CD14-positive monocyte (primary cell): ENCODE measurements around the gene G6PC3. TPM values are rescaled to one million over a fixed set of nuclear protein-coding genes. Genes with fewer than 3 reads are reported as not detected.

ENCODE experiments used
- DNase-seq, 3 donors: peaks; one replicate each; pipeline ENCODE4 v3.0.0-alpha.2; 2011 to 2022
- H2AFZ ChIP-seq: 2 replicates; pipeline ENCODE4 v1.6.0; 2012; ENCODE audit warnings: mild to moderate bottlenecking, low read depth, low read length, inconsistent platforms; ENCODE audit not compliant: insufficient read depth, poor library complexity, severe bottlenecking
- H3K27ac ChIP-seq, 2 donors: 1 replicate in 1 of 2; 2 replicates in 1 of 2; pipeline ENCODE4 v1.5.1; 2012 to 2013; ENCODE audit warnings: low read length in 2 of 2, control low read depth in 1 of 2, inconsistent platforms in 1 of 2, low read depth in 1 of 2, mild to moderate bottlenecking in 1 of 2
- H3K27me3 ChIP-seq, 2 donors: one replicate each; pipeline versions ENCODE4 v1.6.0 to v1.6.1; 2011 to 2013; ENCODE audit warnings: low read length in 2 of 2; ENCODE audit not compliant: control insufficient read depth in 2 of 2, insufficient read depth in 2 of 2
- H3K36me3 ChIP-seq, 2 donors: replicated peaks in 1 of 2; 1 replicate in 1 of 2; 2 replicates in 1 of 2; pipeline versions ENCODE4 v1.5.1 to v1.6.1; 2012 to 2013; ENCODE audit warnings: low read length in 2 of 2, control low read depth in 1 of 2, inconsistent platforms in 1 of 2, mild to moderate bottlenecking in 1 of 2; ENCODE audit not compliant: insufficient read depth in 2 of 2, control insufficient read depth in 1 of 2
- H3K4me1 ChIP-seq, 2 donors: 1 replicate in 1 of 2; 2 replicates in 1 of 2; pipeline versions ENCODE4 v1.5.1 to v1.6.1; 2012 to 2013; ENCODE audit warnings: low read length in 2 of 2, control low read depth in 1 of 2, inconsistent platforms in 1 of 2, mild to moderate bottlenecking in 1 of 2, moderate library complexity in 1 of 2; ENCODE audit not compliant: insufficient read depth in 2 of 2, control insufficient read depth in 1 of 2
- H3K4me2 ChIP-seq: replicated peaks from 2 replicates; pipeline ENCODE3; 2012; ENCODE audit warnings: low read length, moderate library complexity, mild to moderate bottlenecking; ENCODE audit not compliant: poor library complexity, severe bottlenecking; ENCODE audit errors: extremely low read depth
- H3K4me3 ChIP-seq, 3 experiments: fragments of 200-600 bp in 1 of 3; sonication (generic) in 1 of 3; replicated peaks in 1 of 3; 1 replicate in 2 of 3; 2 replicates in 1 of 3; pipeline ENCODE4 v1.5.1; 2011 to 2013; ENCODE audit warnings: low read length in 3 of 3, mild to moderate bottlenecking in 3 of 3, control low read depth in 2 of 3, low read depth in 2 of 3, inconsistent platforms in 1 of 3, moderate library complexity in 1 of 3
- H3K79me2 ChIP-seq: 2 replicates; pipeline ENCODE4 v1.6.0; 2012; ENCODE audit warnings: mild to moderate bottlenecking, control low read depth, inconsistent platforms, low read length, moderate library complexity; ENCODE audit not compliant: insufficient read depth
- H3K9ac ChIP-seq: 2 replicates; pipeline ENCODE4 v1.6.0; 2017; ENCODE audit warnings: low read length, mild to moderate bottlenecking; ENCODE audit not compliant: insufficient read depth, poor library complexity, severe bottlenecking
- H3K9me3 ChIP-seq, 2 donors: replicated peaks in 1 of 2; 1 replicate in 1 of 2; 2 replicates in 1 of 2; pipeline versions ENCODE4 v1.5.1 to v1.6.1; 2012 to 2013; ENCODE audit warnings: low read length in 2 of 2, control low read depth in 1 of 2; ENCODE audit not compliant: control insufficient read depth in 1 of 2, insufficient read depth in 1 of 2
- H4K20me1 ChIP-seq: 2 replicates; pipeline ENCODE4 v1.6.0; 2012; ENCODE audit warnings: mild to moderate bottlenecking, low read length, control low read depth, moderate library complexity; ENCODE audit not compliant: insufficient read depth
- H3K27ac Mint-ChIP-seq, 7 donors: one replicate each; pipeline ENCODE4 v1.8.0; 2020; ENCODE audit warnings: mild to moderate bottlenecking in 7 of 7, mixed read lengths in 7 of 7, moderate library complexity in 6 of 7, inconsistent platforms in 2 of 7
- H3K27me3 Mint-ChIP-seq, 3 donors: one replicate each; pipeline ENCODE4 v1.8.0; 2021 to 2022; ENCODE audit warnings: low read depth in 3 of 3, mild to moderate bottlenecking in 3 of 3, mixed read lengths in 3 of 3, moderate library complexity in 3 of 3, inconsistent platforms in 1 of 3
- H3K36me3 Mint-ChIP-seq, 2 donors: one replicate each; pipeline ENCODE4 v1.8.0; 2020; ENCODE audit warnings: mixed read lengths in 2 of 2, inconsistent platforms in 1 of 2, mild to moderate bottlenecking in 1 of 2
- H3K4me1 Mint-ChIP-seq: one replicate; pipeline ENCODE4 v1.8.0; 2020; ENCODE audit warnings: mild to moderate bottlenecking, mixed read lengths
- H3K4me3 Mint-ChIP-seq, 2 donors: one replicate each; pipeline ENCODE4 v1.8.0; 2020; ENCODE audit warnings: mild to moderate bottlenecking in 2 of 2, mixed read lengths in 2 of 2, moderate library complexity in 1 of 2
- H3K9me3 Mint-ChIP-seq, 7 donors: one replicate each; pipeline ENCODE4 v1.8.0; 2020 to 2022; ENCODE audit warnings: mixed read lengths in 7 of 7, mild to moderate bottlenecking in 6 of 7, moderate library complexity in 6 of 7, inconsistent platforms in 2 of 7
- WGBS: methylation state at CpG from one replicate; pipeline ENCODE4 v1.1.5; 2013; ENCODE audit warnings: missing lambda C conversion rate; ENCODE audit not compliant: insufficient coverage; 5-methylcytosine and 5-hydroxymethylcytosine counted together
- intact Hi-C, 2 donors: fragments of 100-400 bp; cut with micrococcal nuclease; formaldehyde crosslinking; loops; one replicate each; pipeline versions ENCODE4 v1.15.0 to v1.15.1; 2023
- polyA plus RNA-seq, 3 donors: library from polyadenylated mRNA; depleted of rRNA in 1 of 3; unstranded in 2 of 3; stranded (reverse) in 1 of 3; fragments of 300-500 nt in 2 of 3; fragments of >200 nt in 1 of 3; fragmentation: Illumina TruSeq in 2 of 3; gene quantifications; 1 replicate in 2 of 3; 2 replicates in 1 of 3; pipeline ENCODE4 v1.2.3, GENCODE V29; 2012 to 2021
- TF ChIP-seq, protein P1 (sequence below): fragments of 200-600 bp; IDR thresholded peaks from one replicate; pipeline ENCODE4 v1.8.0; 2022; ENCODE audit warnings: antibody characterized with exemption, mild to moderate bottlenecking

G6PC3 gene
- polyA plus RNA-seq, 3 donors = 38.0 to 46.4 (median 42.4) TPM

- no peak overlapping the region for H3K4me2 ChIP-seq
- no peak overlapping the region for H3K4me3 Mint-ChIP-seq
- no peak overlapping the region for H3K27ac Mint-ChIP-seq
- peaks cover 15% of the 10 kb centered on the region for H3K4me1 Mint-ChIP-seq
- H3K27me3 Mint-ChIP-seq = peaks cover 0 to 2% (median 0%) of the 10 kb centered on the region in 3 donors
- no peak overlapping the region for H3K4me3 ChIP-seq
- H3K27me3 ChIP-seq = no peaks in the 10 kb centered on the region
- no peaks in the 10 kb centered on the region for H3K9me3 ChIP-seq
- H3K9ac ChIP-seq = no peak overlapping the region
- peaks cover 0 to 3% (median 0%) of the 10 kb centered on the region in 7 donors for H3K9me3 Mint-ChIP-seq
- H3K36me3 Mint-ChIP-seq = peaks cover 42 to 73% of the 10 kb centered on the region in 2 donors
- TF ChIP-seq, protein P1, sequence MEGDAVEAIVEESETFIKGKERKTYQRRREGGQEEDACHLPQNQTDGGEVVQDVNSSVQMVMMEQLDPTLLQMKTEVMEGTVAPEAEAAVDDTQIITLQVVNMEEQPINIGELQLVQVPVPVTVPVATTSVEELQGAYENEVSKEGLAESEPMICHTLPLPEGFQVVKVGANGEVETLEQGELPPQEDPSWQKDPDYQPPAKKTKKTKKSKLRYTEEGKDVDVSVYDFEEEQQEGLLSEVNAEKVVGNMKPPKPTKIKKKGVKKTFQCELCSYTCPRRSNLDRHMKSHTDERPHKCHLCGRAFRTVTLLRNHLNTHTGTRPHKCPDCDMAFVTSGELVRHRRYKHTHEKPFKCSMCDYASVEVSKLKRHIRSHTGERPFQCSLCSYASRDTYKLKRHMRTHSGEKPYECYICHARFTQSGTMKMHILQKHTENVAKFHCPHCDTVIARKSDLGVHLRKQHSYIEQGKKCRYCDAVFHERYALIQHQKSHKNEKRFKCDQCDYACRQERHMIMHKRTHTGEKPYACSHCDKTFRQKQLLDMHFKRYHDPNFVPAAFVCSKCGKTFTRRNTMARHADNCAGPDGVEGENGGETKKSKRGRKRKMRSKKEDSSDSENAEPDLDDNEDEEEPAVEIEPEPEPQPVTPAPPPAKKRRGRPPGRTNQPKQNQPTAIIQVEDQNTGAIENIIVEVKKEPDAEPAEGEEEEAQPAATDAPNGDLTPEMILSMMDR = no peak
- no peak for DNase-seq
- H3K4me1 ChIP-seq = peaks cover 14 to 15% of the 10 kb centered on the region in 2 donors
- intact Hi-C loops = no loop called here
- peaks cover 49 to 59% of the 10 kb centered on the region in 2 donors for H3K36me3 ChIP-seq
- no peaks in the 10 kb centered on the region for H3K79me2 ChIP-seq
- 100% methylated on average over 8 of the region's 14 CpGs for WGBS
- H3K27ac ChIP-seq = no peak overlapping the region
- H2AFZ ChIP-seq = no peak overlapping the region
- H4K20me1 ChIP-seq = peaks cover 17% of the 10 kb centered on the region
These were observed 20.9 kb downstream of the G6PC3 start for GRCh38 chr17:44091200-44091997.

GRCh38 chr17:44092051-44092450, 21.5 kb downstream of the G6PC3 start:
- no peak overlapping the region for H3K4me2 ChIP-seq
- H3K79me2 ChIP-seq = peaks cover 1% of the 10 kb centered on the region
- WGBS = 100% methylated on average over 6 of the region's 11 CpGs
- H3K9me3 ChIP-seq = no peaks in the 10 kb centered on the region
- no peak overlapping the region for H2AFZ ChIP-seq
- peaks cover 21 to 22% of the 10 kb centered on the region in 2 donors for H3K4me1 ChIP-seq
- no peak overlapping the region for H3K27ac ChIP-seq
- Mint-ChIP-seq H3K36me3 (peaks cover 40 to 68% of the 10 kb centered on the region in 2 donors), H3K4me1 (peaks cover 21% of the 10 kb centered on the region), H3K4me3 (no peak overlapping the region), H3K9me3 (peaks cover 0 to 3% (median 0%) of the 10 kb centered on the region in 7 donors), H3K27me3 (peaks cover 0 to under 1% (median 0%) of the 10 kb centered on the region in 3 donors), H3K27ac (no peak overlapping the region)
- intact Hi-C loops = no loop called here
- no peak overlapping the region for H3K9ac ChIP-seq
- peaks cover 47 to 56% of the 10 kb centered on the region in 2 donors for H3K36me3 ChIP-seq
- TF ChIP-seq, protein P1 = no peak
- H4K20me1 ChIP-seq = peaks cover 17% of the 10 kb centered on the region
- no peak for DNase-seq
- no peak overlapping the region for H3K4me3 ChIP-seq
- no peaks in the 10 kb centered on the region for H3K27me3 ChIP-seq
